Measurements from ENCODE around the gene IRS2. TPM values are rescaled to one million over a fixed set of nuclear protein-coding genes. Genes with fewer than 3 reads are reported as not detected.

Gene IRS2
- total RNA-seq, 1 experiment from 2014 or later = 41.8 TPM

- Mint-ChIP-seq H3K27me3 (ENCODE audit: insufficient read depth, unreplicated experiment) (no peaks in the 10 kb centered on the region), H3K36me3 (ENCODE audit: insufficient read depth, unreplicated experiment) (peaks cover 57% of the 10 kb centered on the region), H3K9me3 (ENCODE audit: unreplicated experiment) (peaks cover 6% of the 10 kb centered on the region), H3K4me3 (ENCODE audit: unreplicated experiment) (no peak overlapping the region), H3K4me1 (ENCODE audit: insufficient read depth, unreplicated experiment) (peaks cover 21% of the 10 kb centered on the region), H3K27ac (ENCODE audit: low read depth, unreplicated experiment) (peak overlapping the region; percentile 78)
- TF ChIP-seq CTCF (IDR thresholded peaks at IDR 0.05; ENCODE audit: unreplicated experiment) = no peak
- ChIA-PET POLR2A (interaction anchor here (0.7 to 0.9 kb wide), 2 partner anchors 13 to 787 kb away, joined by 3 read pairs; no protein-coding TSS in a partner anchor), CTCF (interaction anchor here (0.6 kb wide), 1 partner anchor 608 kb away, joined by 3 read pairs; no protein-coding TSS in a partner anchor)
- intact Hi-C loops (cut with micrococcal nuclease) = no loop called here
- BruUV-seq (replicated peaks) = no TSS peak
- DNase-seq (ENCODE audit: unreplicated experiment) = no peak
These were observed 37.7 kb downstream of the IRS2 start for GRCh38 chr13:109748677-109749076.

DNA sequence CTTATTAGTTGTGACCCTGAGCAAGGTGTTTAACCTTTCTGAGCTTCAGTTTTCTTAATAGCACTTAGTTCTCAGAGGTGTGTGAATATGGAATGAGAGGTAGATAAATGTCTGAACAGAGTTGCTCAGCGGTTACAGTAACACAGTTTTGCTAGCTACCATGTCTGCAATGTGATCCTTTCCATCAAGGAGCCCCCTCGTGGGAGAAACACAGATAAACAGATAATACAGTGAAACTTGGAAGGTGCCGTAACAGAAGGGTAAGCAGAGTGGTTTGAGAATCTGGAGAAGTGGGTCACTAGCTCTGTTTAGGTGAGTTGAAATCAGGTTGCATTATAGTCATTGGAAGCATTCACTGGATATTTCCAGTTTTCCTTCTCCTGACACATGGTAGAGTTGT lies 38.9 kb downstream of the IRS2 start:
- ChIA-PET CTCF (no interaction called here), POLR2A (interaction anchor here (0.6 kb wide), 2 partner anchors 102 to 483 kb away, joined by 3 read pairs; no protein-coding TSS in a partner anchor)
- peaks cover 48% of the 10 kb centered on the region for H3K36me3 Mint-ChIP-seq (ENCODE audit: insufficient read depth, unreplicated experiment)
- intact Hi-C loops (cut with micrococcal nuclease) = no loop called here
- DNase-seq (ENCODE audit: unreplicated experiment) = no peak
- no peaks in the 10 kb centered on the region for H3K27me3 Mint-ChIP-seq (ENCODE audit: insufficient read depth, unreplicated experiment)
- peak overlapping the region; percentile 78 for H3K27ac Mint-ChIP-seq (ENCODE audit: low read depth, unreplicated experiment)
- H3K9me3 Mint-ChIP-seq (ENCODE audit: unreplicated experiment) = peaks cover 6% of the 10 kb centered on the region
- no TSS peak for BruUV-seq (replicated peaks)
- H3K4me3 Mint-ChIP-seq (ENCODE audit: unreplicated experiment) = no peak overlapping the region
- H3K4me1 Mint-ChIP-seq (ENCODE audit: insufficient read depth, unreplicated experiment) = peaks cover 31% of the 10 kb centered on the region
- TF ChIP-seq CTCF (IDR thresholded peaks at IDR 0.05; ENCODE audit: unreplicated experiment) = no peak

DNA sequence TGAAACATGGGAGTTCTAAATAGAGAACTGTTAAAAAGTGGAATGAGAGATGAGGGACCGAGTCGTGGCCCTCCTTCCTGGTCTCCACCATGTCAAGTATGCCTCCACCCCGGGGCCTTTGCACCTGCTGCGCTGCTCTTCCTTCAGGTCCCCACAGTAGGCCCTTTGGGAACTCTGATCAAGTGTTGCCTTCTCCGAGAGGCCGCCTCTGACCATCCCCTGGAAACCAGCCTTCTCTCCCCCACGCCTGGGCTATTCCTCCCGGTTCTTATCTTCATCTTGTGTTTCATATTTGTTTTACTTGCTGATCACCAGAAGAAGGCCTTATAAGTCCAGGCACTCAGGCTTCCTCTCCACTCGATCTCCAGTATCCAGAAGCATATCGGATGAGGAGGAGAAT lies 40.0 kb downstream of the IRS2 start:
- no peak for TF ChIP-seq CTCF (IDR thresholded peaks at IDR 0.05; ENCODE audit: unreplicated experiment)
- no peak overlapping the region for H3K4me3 Mint-ChIP-seq (ENCODE audit: unreplicated experiment)
- no TSS peak for BruUV-seq (replicated peaks)
- H3K27ac Mint-ChIP-seq (ENCODE audit: low read depth, unreplicated experiment) = peak overlapping the region; percentile 56
- H3K36me3 Mint-ChIP-seq (ENCODE audit: insufficient read depth, unreplicated experiment) = peaks cover 36% of the 10 kb centered on the region
- no peak for DNase-seq (ENCODE audit: unreplicated experiment)
- intact Hi-C loops (cut with micrococcal nuclease) = no loop called here
- ChIA-PET CTCF (no interaction called here), POLR2A (interaction anchor here (1.0 kb wide), 1 partner anchor 36 kb away, joined by 3 read pairs; no protein-coding TSS in a partner anchor)
- H3K4me1 Mint-ChIP-seq (ENCODE audit: insufficient read depth, unreplicated experiment) = peaks cover 30% of the 10 kb centered on the region
- H3K9me3 Mint-ChIP-seq (ENCODE audit: unreplicated experiment) = peaks cover 6% of the 10 kb centered on the region
- H3K27me3 Mint-ChIP-seq (ENCODE audit: insufficient read depth, unreplicated experiment) = no peaks in the 10 kb centered on the region

DNA sequence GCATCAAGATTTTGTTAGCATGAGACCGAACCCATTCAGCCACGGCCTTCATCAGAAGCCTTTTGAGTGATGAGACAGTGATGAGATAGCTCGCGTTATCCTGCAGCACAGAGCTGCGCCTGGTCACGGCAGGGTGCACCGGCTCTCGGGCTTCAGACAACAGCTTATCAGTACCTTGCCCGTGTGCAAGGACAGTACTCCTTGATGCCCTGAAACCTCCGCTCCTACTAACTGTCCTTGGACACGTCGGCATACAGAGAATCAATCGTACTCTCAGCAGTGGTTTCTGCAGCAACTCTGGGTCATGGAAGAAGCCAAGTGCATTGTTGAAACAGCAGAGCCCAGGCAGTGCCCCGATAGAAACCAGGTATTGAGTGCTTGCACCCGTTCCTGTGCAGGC lies 40.7 kb downstream of the IRS2 start:
- POLR2A ChIA-PET = no interaction called here
- no peak for TF ChIP-seq CTCF (IDR thresholded peaks at IDR 0.05; ENCODE audit: unreplicated experiment)
- CTCF ChIA-PET = interaction anchor here (0.5 kb wide), 1 partner anchor 1383 kb away, joined by 3 read pairs; no protein-coding TSS in a partner anchor
- Mint-ChIP-seq H3K36me3 (ENCODE audit: insufficient read depth, unreplicated experiment) (peaks cover 29% of the 10 kb centered on the region), H3K4me3 (ENCODE audit: unreplicated experiment) (no peak overlapping the region), H3K27me3 (ENCODE audit: insufficient read depth, unreplicated experiment) (no peaks in the 10 kb centered on the region), H3K27ac (ENCODE audit: low read depth, unreplicated experiment) (no peak overlapping the region), H3K4me1 (ENCODE audit: insufficient read depth, unreplicated experiment) (peaks cover 27% of the 10 kb centered on the region), H3K9me3 (ENCODE audit: unreplicated experiment) (peaks cover 6% of the 10 kb centered on the region)
- intact Hi-C loops (cut with micrococcal nuclease) = no loop called here
- BruUV-seq (replicated peaks) = no TSS peak
- no peak for DNase-seq (ENCODE audit: unreplicated experiment)

Data from MCF 10A (cell line).